ENCODE data around the gene GRK2. TPM values are rescaled to one million over a fixed set of nuclear protein-coding genes. Genes with fewer than 3 reads are reported as not detected.
"Not testable (repeated sequence)": the region's sequence is repeated elsewhere in the genome, so short reads cannot be mapped to it uniquely, and the experiment has no call there.

The GRK2 gene
- total and polyA plus RNA-seq, 7 donors, result 32.1 to 152 (median 48.2) TPM

DNA sequence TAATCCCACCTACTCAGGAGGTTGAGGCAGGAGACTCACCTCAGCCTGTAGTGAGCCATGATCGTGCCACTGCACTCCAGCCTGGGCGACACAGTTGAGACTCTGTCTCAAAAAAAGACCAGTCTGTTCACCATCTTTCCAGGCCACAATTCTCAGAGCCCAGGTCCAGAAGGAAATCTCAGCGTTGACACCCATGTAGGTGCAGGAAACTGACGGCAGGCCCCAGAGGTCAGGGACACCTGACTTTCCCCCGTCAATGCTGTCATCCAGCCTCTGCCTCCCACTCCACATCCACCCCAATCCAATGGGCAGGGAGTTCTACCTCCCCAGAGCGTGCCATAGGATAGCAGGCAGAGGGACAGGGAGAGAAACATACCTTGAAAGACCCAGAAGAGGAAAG is 5.9 kb upstream of the GRK2 start:
- Histone ChIP-seq H3K27me3 (no peaks in the 10 kb centered on the region), H3K4me1 (peaks cover 0 to 27% (median 23%) of the 10 kb centered on the region in 4 donors), H3K9me3 (no peaks in the 10 kb centered on the region), H3K27ac (no peak overlapping the region), H3K36me3 (peaks cover 6 to 22% (median 13%) of the 10 kb centered on the region in 4 donors), H3K4me3 (no peak overlapping the region)
- peak; percentile 56 for DNase-seq
- 85 to 90% methylated on average over 6 of the region's 6 CpGs for WGBS, 2 donors
- TF ChIP-seq EP300 (IDR thresholded peaks at IDR 0.05) (no peak), POLR2A (IDR thresholded peaks at IDR 0.05) (no peak)
- intact Hi-C loops (cut with DNase I), result no loop called here

DNA sequence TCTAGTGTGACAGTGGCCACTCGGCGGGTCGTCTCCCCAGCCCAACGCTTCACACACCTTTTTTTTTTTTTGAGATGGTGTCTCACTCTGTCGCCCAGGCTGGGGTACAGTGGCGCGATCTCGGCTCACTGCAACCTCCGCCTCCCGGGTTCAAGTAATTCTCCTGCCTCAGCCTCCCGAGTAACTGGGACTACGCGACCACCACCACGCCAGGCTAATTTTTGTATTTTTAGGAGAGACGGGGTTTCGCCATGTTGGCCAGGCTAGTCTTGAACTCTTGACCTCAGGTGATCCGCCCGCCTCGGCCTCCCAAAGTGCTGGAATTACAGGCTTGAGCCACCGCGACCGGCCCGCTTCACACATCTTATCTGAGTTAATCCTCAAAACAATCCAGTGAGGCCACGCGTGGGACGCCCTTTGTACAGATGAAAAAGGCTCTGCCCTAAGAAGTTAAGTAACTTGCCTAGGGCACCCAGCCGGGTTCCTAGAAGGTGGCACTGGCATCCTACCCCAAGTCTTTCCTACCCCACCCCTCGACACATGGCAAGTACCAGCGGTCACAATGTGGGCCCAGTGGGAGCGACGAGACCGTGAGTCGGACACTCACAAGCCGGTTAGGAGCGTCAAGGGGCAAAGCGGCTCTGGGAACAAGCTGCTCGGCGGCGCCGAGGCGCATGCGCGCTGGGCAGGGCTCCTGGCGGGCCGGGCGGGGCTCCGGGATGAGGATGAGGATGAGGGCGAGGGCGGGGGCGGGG is 5.2 kb upstream of the GRK2 start:
- peaks cover 0 to 32% (median 29%) of the 10 kb centered on the region in 4 donors for H3K4me1 ChIP-seq
- WGBS, 2 donors, result 26 to 34% methylated on average over 50 of the region's 50 CpGs
- H3K27ac ChIP-seq, result peak overlapping the region in 1 of 4 donors; percentile 58
- peak in 1 of 4 donors; percentile 8 for TF ChIP-seq POLR2AphosphoS5 (IDR thresholded peaks at IDR 0.05)
- intact Hi-C loops (cut with DNase I); H3K27me3 ChIP-seq; H3K9me3 ChIP-seq: not testable (repeated sequence)
- H3K4me3 ChIP-seq, result peak overlapping the region in 3 of 4 donors; percentile 39 to 45 (median 43)
- peaks cover under 1 to 16% (median 7%) of the 10 kb centered on the region in 4 donors for H3K36me3 ChIP-seq
- DNase-seq, result peak; percentile 86

DNA sequence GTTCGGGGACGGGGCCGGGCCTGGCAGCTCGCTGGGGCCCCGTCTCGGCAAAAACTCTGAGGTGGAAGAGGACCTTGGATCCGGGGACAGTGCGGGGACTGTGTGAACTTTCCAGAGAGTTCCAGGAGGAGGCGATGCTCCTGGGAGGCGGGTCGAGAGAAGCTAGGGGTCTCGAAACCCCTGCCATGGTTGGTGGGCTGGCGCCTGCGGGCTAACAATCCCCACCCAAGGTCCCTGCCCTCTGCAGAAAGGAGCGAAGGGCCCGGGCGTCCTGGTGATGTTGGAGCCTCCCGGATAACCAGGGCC is 4.7 kb upstream of the GRK2 start:
- peaks cover 0 to 10% (median 4%) of the 10 kb centered on the region in 4 donors for H3K36me3 ChIP-seq
- TF ChIP-seq CTCF (IDR thresholded peaks at IDR 0.05), result no peak
- no peak for TF ChIP-seq EP300 (IDR thresholded peaks at IDR 0.05)
- no peak for TF ChIP-seq POLR2A (IDR thresholded peaks at IDR 0.05)
- no peak for TF ChIP-seq POLR2AphosphoS5 (IDR thresholded peaks at IDR 0.05)
- H3K4me1 ChIP-seq, result peaks cover 0 to 32% (median 30%) of the 10 kb centered on the region in 4 donors
- H3K4me3 ChIP-seq, result peak overlapping the region in 3 of 4 donors; percentile 39 to 45 (median 43)
- peak; percentile 67 for DNase-seq
- no peaks in the 10 kb centered on the region for H3K27me3 ChIP-seq
- peak overlapping the region in 1 of 4 donors; percentile 58 for H3K27ac ChIP-seq
- intact Hi-C loops (cut with DNase I), result no loop called here
- no peaks in the 10 kb centered on the region for H3K9me3 ChIP-seq
- WGBS, 2 donors, result 13 to 26% methylated on average over 18 of the region's 18 CpGs

DNA sequence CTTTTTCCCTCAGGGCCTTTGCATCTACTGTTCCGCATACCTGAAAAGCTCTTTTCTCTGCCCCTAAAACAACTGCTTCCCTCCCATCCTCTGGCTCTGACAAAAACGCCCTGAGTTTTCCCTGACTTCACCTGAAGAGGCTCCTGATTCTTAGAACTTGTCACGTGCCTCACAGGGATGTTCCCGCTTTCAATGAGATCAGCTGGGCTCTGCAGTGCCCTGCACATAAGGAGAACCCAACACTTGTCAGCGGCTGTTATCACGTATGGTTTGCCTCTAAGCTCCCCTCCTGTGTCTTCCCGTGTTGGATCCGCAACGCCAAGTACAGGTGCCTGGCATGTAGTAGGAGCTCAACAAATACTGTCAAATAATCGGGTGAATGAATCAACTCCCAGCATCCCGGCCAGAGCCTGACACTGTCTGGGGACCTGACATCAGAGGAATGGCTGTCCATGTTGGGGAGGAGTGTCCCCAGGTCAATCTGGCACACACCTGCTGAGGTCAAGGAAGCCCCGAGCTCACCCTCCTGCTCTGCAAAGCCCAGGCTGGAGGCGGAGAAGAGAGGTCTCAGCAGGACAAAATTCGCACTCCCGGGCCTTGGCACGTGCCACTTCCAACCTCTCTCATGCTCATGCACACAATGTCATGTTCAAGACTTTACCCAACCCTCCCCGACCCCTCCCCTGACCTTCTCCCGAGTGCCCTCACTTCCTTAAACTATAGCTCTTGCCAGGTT is 4.2 kb upstream of the GRK2 start:
- peak overlapping the region in 2 of 4 donors; percentile 43 to 45 for H3K4me3 ChIP-seq
- peak; percentile 64 for DNase-seq
- TF ChIP-seq POLR2A (IDR thresholded peaks at IDR 0.05) (no peak), CTCF (IDR thresholded peaks at IDR 0.05) (no peak), POLR2AphosphoS5 (IDR thresholded peaks at IDR 0.05) (no peak), EP300 (IDR thresholded peaks at IDR 0.05) (no peak)
- 40 to 58% methylated on average over 18 of the region's 18 CpGs for WGBS, 2 donors
- H3K9me3 ChIP-seq, result no peaks in the 10 kb centered on the region
- peaks cover 0 to 5% (median 1%) of the 10 kb centered on the region in 4 donors for H3K36me3 ChIP-seq
- H3K27me3 ChIP-seq, result no peaks in the 10 kb centered on the region
- peak overlapping the region in 3 of 4 donors; percentile 39 to 58 (median 55) for H3K27ac ChIP-seq
- peaks cover 0 to 35% (median 31%) of the 10 kb centered on the region in 4 donors for H3K4me1 ChIP-seq
- intact Hi-C loops (cut with DNase I), result no loop called here

- intact Hi-C loops (cut with DNase I), result no loop called here
- Histone ChIP-seq H3K36me3 (no peaks in the 10 kb centered on the region), H3K27ac (peak overlapping the region; percentile 37 to 55 (median 46)), H3K27me3 (no peaks in the 10 kb centered on the region), H3K4me3 (no peak overlapping the region), H3K4me1 (peaks cover 0 to 44% (median 40%) of the 10 kb centered on the region in 4 donors), H3K9me3 (no peaks in the 10 kb centered on the region)
- TF ChIP-seq CTCF (IDR thresholded peaks at IDR 0.05), result peak; percentile 73 to 89 (median 88)
- no peak for TF ChIP-seq EP300 (IDR thresholded peaks at IDR 0.05)
- peak in 1 of 4 donors; percentile 31 for TF ChIP-seq POLR2AphosphoS5 (IDR thresholded peaks at IDR 0.05)
- no peak for TF ChIP-seq POLR2A (IDR thresholded peaks at IDR 0.05)
- peak; percentile 90 for DNase-seq
- WGBS, 2 donors, result 47 to 58% methylated on average over 22 of the region's 22 CpGs
Measured at GRCh38 chr11:67262731-67263675, 3.3 kb upstream of the GRK2 start.
